GM12878 (cell line): ENCODE measurements around the gene GNA15. TPM values are rescaled to one million over a fixed set of nuclear protein-coding genes. Genes with fewer than 3 reads are reported as not detected.

ENCODE experiments used
- EED ChIP-seq: sonication (generic); IDR thresholded peaks from 2 replicates; pipeline ENCODE4 v1.6.1; 2016; ENCODE audit warnings: antibody characterized with exemption, low read depth
- HDAC2 ChIP-seq: fragments of 200-600 bp; sonication (generic); IDR thresholded peaks from 2 replicates; pipeline ENCODE4 v1.6.1; 2017
- KLF5 ChIP-seq: fragments of 450-650 bp; IDR thresholded peaks from 2 replicates; pipeline ENCODE4 v1.6.1; 2014; ENCODE audit warnings: mild to moderate bottlenecking; ENCODE audit not compliant: partially characterized antibody
- NR2C2 ChIP-seq: IDR thresholded peaks from 2 replicates; pipeline ENCODE4 v1.6.1; 2011; ENCODE audit warnings: borderline replicate concordance, low read depth; ENCODE audit not compliant: control insufficient read depth, insufficient read length
- NR2F1 ChIP-seq: fragments of 450-650 bp; conservative IDR thresholded peaks from 2 replicates; pipeline ENCODE4 v1.6.1; 2017; ENCODE audit warnings: mild to moderate bottlenecking
- PAX5 ChIP-seq: IDR thresholded peaks from 2 replicates; pipeline ENCODE4 v1.6.1; 2011; ENCODE audit warnings: low read depth, low read length, borderline replicate concordance
- PRDM15 ChIP-seq: fragments of 450-650 bp; formaldehyde crosslinking; IDR thresholded peaks from 2 replicates; pipeline ENCODE4 v1.4.0; 2020; ENCODE audit warnings: mild to moderate bottlenecking, moderate library complexity
- SP1 ChIP-seq: IDR thresholded peaks from one replicate; pipeline ENCODE4 v1.6.1; 2011; ENCODE audit warnings: low read depth, low read length
- TCF7 ChIP-seq: IDR thresholded peaks from 2 replicates; pipeline ENCODE4 v1.6.1; 2014; ENCODE audit warnings: antibody characterized with exemption, borderline replicate concordance
- WRNIP1 ChIP-seq: IDR thresholded peaks from 2 replicates; pipeline ENCODE4 v1.6.1; 2011; ENCODE audit warnings: low read depth, low read length, improper control_type of control experiment, borderline replicate concordance
- polyA plus RNA-seq, 11 experiments: library from polyadenylated mRNA; depleted of rRNA in 4 of 11; unstranded in 6 of 11; stranded (reverse) in 5 of 11; fragments of >200 nt; fragmentation: Nextera tagmentation in 4 of 11; fragmentation: Illumina TruSeq in 1 of 11; extraction: Ambion mirVana in 4 of 11; extraction: Trizol in 1 of 11; gene quantifications; 1 replicate in 1 of 11; 2 replicates in 10 of 11; pipeline versions ENCODE4 v1.2.1 to v1.2.3, GENCODE V29; 2011 to 2016; ENCODE audit warnings: inconsistent platforms in 2 of 11, missing spikeins in 2 of 11, low read depth in 1 of 11
- total RNA-seq, 4 experiments: library from RNA; depleted of rRNA in 3 of 4; stranded (reverse); fragments of >200 nt in 3 of 4; fragmentation: Illumina TruSeq in 1 of 4; extraction: Trizol in 1 of 4; gene quantifications; 2 replicates each; pipeline versions ENCODE4 v1.2.1 to v1.2.3, GENCODE V29; 2013 to 2021

GNA15 gene
- total and polyA plus RNA-seq, 10 of the 15 experiments (the other 5 are each of a cell fraction or from before 2014, with no cell fraction given) = 0.42 to 18.0 (median 9.4) TPM

GRCh38 chr19:3190470-3190770 lies 54.6 kb downstream of the GNA15 start (continued):
- TF ChIP-seq PRDM15 (CRISPR knock-in tag) = no peak
- TF ChIP-seq KLF5 = no peak
- TF ChIP-seq SP1 = no peak
- no peak for TF ChIP-seq HDAC2
- no peak for TF ChIP-seq PAX5
- no peak for TF ChIP-seq TCF7
- no peak for TF ChIP-seq EED
- TF ChIP-seq WRNIP1 = no peak
- TF ChIP-seq NR2C2 = no peak
- no peak for TF ChIP-seq NR2F1
